Activated CD8-positive, alpha-beta T cell treated with anti-CD3 and anti-CD28 coated beads for 36 hours (primary cell): Measurements from ENCODE around the gene MYDGF. TPM values are rescaled to one million over a fixed set of nuclear protein-coding genes. Genes with fewer than 3 reads are reported as not detected.
"Not testable (repeated sequence)": the region's sequence is repeated elsewhere in the genome, so short reads cannot be mapped to it uniquely, and the experiment has no call there.

Experiments
- ATAC-seq: fragments of 200-7000 bp; cut with Tn5 transposase; one replicate; pipeline ENCODE4 v1.10.0; 2021; ENCODE audit warnings: mild to moderate bottlenecking, moderate library complexity
- CTCF ChIA-PET: fragments of 350-600 bp; sonication (Branson Sonifier 250); formaldehyde crosslinking; loops from one replicate; lab custom pipeline; 2021; ENCODE audit warnings: antibody characterized with exemption; lab: Charles Lee
- POLR2A ChIA-PET: fragments of 350-600 bp; sonication (Branson Sonifier 250); formaldehyde crosslinking; loops from one replicate; lab custom pipeline; 2021; ENCODE audit warnings: antibody characterized with exemption; lab: Charles Lee
- DNase-seq: peaks from one replicate; pipeline ENCODE4 v3.0.0-alpha.2; 2020
- H3K27ac Mint-ChIP-seq: one replicate; pipeline ENCODE4 v1.8.0; 2021; ENCODE audit warnings: mild to moderate bottlenecking, mixed read lengths
- H3K27me3 Mint-ChIP-seq: one replicate; pipeline ENCODE4 v1.8.0; 2021; ENCODE audit warnings: mixed read lengths
- H3K36me3 Mint-ChIP-seq: one replicate; pipeline ENCODE4 v1.8.0; 2021; ENCODE audit warnings: low read depth, mixed read lengths
- H3K4me1 Mint-ChIP-seq: one replicate; pipeline ENCODE4 v1.8.0; 2021; ENCODE audit warnings: low read depth, mixed read lengths
- H3K4me3 Mint-ChIP-seq: one replicate; pipeline ENCODE4 v1.8.0; 2021; ENCODE audit warnings: mild to moderate bottlenecking, moderate library complexity, mixed read lengths
- H3K9me3 Mint-ChIP-seq: one replicate; pipeline ENCODE4 v1.8.0; 2021; ENCODE audit warnings: mixed read lengths
- intact Hi-C: fragments of 100-400 bp; cut with micrococcal nuclease; formaldehyde crosslinking; loops from one replicate; pipeline ENCODE4 v1.10.0; 2022
- total RNA-seq, 2 experiments: library from RNA; stranded (reverse); gene quantifications; one replicate each; pipeline ENCODE4 v1.2.3, GENCODE V29; 2021
- TF ChIP-seq, protein P1 (sequence below): fragments of 200-600 bp; IDR thresholded peaks from one replicate; pipeline ENCODE4 v1.8.0; 2022; ENCODE audit warnings: antibody characterized with exemption, mild to moderate bottlenecking

MYDGF gene
- total RNA-seq, 2 experiments from 2014 or later: 58.3 to 62.1 TPM

- Mint-ChIP-seq H3K27ac (no peak overlapping the region), H3K36me3 (peaks cover 13% of the 10 kb centered on the region), H3K4me1 (no peaks in the 10 kb centered on the region), H3K4me3 (no peak overlapping the region), H3K27me3 (no peaks in the 10 kb centered on the region), H3K9me3 (no peaks in the 10 kb centered on the region)
- POLR2A ChIA-PET: no interaction called here
- intact Hi-C loops: no loop called here
- CTCF ChIA-PET: no interaction called here
- no peak for ATAC-seq
- TF ChIP-seq, protein P1, sequence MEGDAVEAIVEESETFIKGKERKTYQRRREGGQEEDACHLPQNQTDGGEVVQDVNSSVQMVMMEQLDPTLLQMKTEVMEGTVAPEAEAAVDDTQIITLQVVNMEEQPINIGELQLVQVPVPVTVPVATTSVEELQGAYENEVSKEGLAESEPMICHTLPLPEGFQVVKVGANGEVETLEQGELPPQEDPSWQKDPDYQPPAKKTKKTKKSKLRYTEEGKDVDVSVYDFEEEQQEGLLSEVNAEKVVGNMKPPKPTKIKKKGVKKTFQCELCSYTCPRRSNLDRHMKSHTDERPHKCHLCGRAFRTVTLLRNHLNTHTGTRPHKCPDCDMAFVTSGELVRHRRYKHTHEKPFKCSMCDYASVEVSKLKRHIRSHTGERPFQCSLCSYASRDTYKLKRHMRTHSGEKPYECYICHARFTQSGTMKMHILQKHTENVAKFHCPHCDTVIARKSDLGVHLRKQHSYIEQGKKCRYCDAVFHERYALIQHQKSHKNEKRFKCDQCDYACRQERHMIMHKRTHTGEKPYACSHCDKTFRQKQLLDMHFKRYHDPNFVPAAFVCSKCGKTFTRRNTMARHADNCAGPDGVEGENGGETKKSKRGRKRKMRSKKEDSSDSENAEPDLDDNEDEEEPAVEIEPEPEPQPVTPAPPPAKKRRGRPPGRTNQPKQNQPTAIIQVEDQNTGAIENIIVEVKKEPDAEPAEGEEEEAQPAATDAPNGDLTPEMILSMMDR: no peak
- no peak for DNase-seq
These were observed 12.5 kb upstream of the MYDGF start for GRCh38 chr19:4682417-4683200.

- H3K27ac Mint-ChIP-seq, ATAC-seq, H3K27me3 Mint-ChIP-seq, POLR2A ChIA-PET, H3K4me1 Mint-ChIP-seq, DNase-seq, H3K4me3 Mint-ChIP-seq, H3K9me3 Mint-ChIP-seq, intact Hi-C loops: not testable (repeated sequence)
- peaks cover 15% of the 10 kb centered on the region for H3K36me3 Mint-ChIP-seq
- CTCF ChIA-PET: interaction anchor here (1.3 kb wide), 1 partner anchor 52 kb away, joined by 3 read pairs; no protein-coding TSS in a partner anchor
These were observed 9.9 kb upstream of the MYDGF start for GRCh38 chr19:4680021-4680420.

- Mint-ChIP-seq H3K36me3 (peaks cover 14% of the 10 kb centered on the region), H3K9me3 (no peaks in the 10 kb centered on the region), H3K27me3 (no peaks in the 10 kb centered on the region), H3K4me1 (no peaks in the 10 kb centered on the region), H3K4me3 (no peak overlapping the region), H3K27ac (no peak overlapping the region)
- ATAC-seq: peak; percentile 74
- ChIA-PET POLR2A (no interaction called here), CTCF (interaction anchor here (1.3 kb wide), 1 partner anchor 53 kb away, joined by 3 read pairs; no protein-coding TSS in a partner anchor)
- TF ChIP-seq, protein P1: no peak
- intact Hi-C loops: no loop called here
- peak; percentile 21 for DNase-seq
These were observed 9.0 kb upstream of the MYDGF start for GRCh38 chr19:4678881-4679790.

DNA sequence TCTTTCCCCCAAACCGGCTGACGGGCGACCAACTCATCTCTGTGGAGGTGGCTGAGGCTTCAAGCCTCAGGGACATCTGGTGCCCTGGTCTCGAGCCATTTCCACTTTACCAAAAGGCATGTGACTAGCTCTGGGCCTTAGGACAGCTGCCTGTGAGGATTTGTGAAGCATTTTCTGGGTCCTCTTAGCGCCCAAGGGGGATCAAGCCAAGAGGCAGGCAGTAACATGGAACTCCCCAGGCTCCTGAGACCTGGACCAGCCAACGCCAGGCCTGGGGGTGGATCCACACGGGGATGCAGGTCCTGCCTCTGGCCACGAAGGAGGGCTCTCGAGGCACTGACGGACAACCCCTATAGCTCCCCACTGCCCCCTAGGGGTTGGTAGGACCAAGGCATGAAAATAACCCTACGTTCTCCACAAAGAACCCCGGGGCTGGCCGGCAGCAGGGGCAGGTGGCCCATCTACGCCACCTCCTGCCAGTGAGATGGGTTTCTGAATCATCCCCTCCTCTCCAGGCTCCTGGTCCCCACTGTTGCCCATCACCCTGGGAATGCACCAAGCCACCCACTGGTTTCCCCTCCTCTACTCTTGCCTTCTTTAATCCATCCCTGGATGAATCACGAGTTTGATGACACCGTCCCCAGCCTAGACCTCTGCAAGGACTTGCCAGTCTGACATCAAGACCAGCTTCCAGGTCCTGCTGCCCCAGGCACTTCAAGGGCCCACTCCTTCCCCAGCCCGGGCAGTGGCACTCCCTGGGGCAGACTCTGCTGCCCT is 7.0 kb upstream of the MYDGF start:
- CTCF ChIA-PET: interaction anchor here (1.0 to 1.5 kb wide), 4 partner anchors 19 to 152 kb away, joined by 3 read pairs; no protein-coding TSS in a partner anchor
- Mint-ChIP-seq H3K36me3 (peaks cover 12% of the 10 kb centered on the region), H3K4me1 (no peaks in the 10 kb centered on the region), H3K27me3 (no peaks in the 10 kb centered on the region), H3K9me3 (no peaks in the 10 kb centered on the region), H3K4me3 (no peak overlapping the region), H3K27ac (no peak overlapping the region)
- intact Hi-C loops: no loop called here
- TF ChIP-seq, protein P1: peak; percentile 59
- POLR2A ChIA-PET: interaction anchor here (0.6 kb wide), 1 partner anchor 159 kb away, joined by 3 read pairs; no protein-coding TSS in a partner anchor
- DNase-seq (peak; percentile 44), ATAC-seq (peak; percentile 56)

DNA sequence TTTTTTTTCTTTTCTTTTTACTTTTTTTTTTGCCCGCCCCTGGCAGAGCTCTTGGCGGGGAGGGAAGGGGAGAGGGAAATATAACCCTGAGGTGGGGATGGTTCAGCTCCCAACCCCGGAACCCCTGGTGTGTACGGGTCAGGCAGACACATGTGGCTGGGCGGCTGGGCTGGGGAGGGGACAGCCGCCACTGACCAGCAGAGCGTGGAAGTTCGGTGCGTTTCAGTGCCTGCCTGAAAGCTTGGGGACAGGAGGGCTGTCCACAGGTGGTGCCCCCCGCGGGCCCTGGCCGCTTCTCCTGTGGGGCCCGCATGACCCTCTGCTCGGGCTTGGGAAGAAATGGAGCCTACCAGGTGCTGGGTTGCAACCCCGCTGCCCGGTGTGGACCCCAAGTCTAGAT is 5.2 kb upstream of the MYDGF start:
- TF ChIP-seq, protein P1: no peak
- Mint-ChIP-seq H3K9me3 (no peaks in the 10 kb centered on the region), H3K27me3 (no peaks in the 10 kb centered on the region), H3K27ac (no peak overlapping the region), H3K36me3 (peaks cover 12% of the 10 kb centered on the region), H3K4me3 (no peak overlapping the region), H3K4me1 (no peaks in the 10 kb centered on the region)
- intact Hi-C loops: no loop called here
- ChIA-PET CTCF (no interaction called here), POLR2A (no interaction called here)
- DNase-seq (no peak), ATAC-seq (no peak)
